Body of pancreas (tissue), 4 donors: ENCODE results near the gene AGBL2. TPM values are rescaled to one million over a fixed set of nuclear protein-coding genes. Genes with fewer than 3 reads are reported as not detected.

Experiments used
- ATAC-seq: fragments of 150-250 bp; one replicate; pipeline ENCODE4 v1.9.1; 2016
- DNase-seq, 4 donors: peaks; one replicate each; pipeline ENCODE4 v3.0.0-alpha.2; 2019
- H3K27ac ChIP-seq, 4 donors: fragments of 200-600 bp; sonication (generic); 1 replicate in 3 of 4; 2 replicates in 1 of 4; pipeline versions ENCODE4 v1.5.1 to v1.6.1; 2016 to 2019; ENCODE audit warnings: mild to moderate bottlenecking in 1 of 4, mixed read lengths in 1 of 4, moderate library complexity in 1 of 4
- H3K27me3 ChIP-seq, 2 donors: fragments of 200-600 bp; sonication (generic); one replicate each; pipeline ENCODE4 v1.6.0; 2016; ENCODE audit warnings: mild to moderate bottlenecking in 1 of 2
- H3K36me3 ChIP-seq, 2 donors: fragments of 200-600 bp; sonication (generic); replicated peaks in 1 of 2; 2 replicates each; pipeline ENCODE4 v1.5.1; 2016; ENCODE audit warnings: low read depth in 2 of 2; ENCODE audit not compliant: insufficient read depth in 1 of 2
- H3K4me1 ChIP-seq: fragments of 200-600 bp; sonication (generic); one replicate; pipeline ENCODE4 v1.6.0; 2016
- H3K4me3 ChIP-seq, 2 donors: fragments of 200-600 bp; sonication (generic); 1 replicate in 1 of 2; 2 replicates in 1 of 2; pipeline ENCODE4 v1.5.1; 2016 to 2019
- H3K9me3 ChIP-seq, 3 donors: fragments of 200-600 bp; sonication (generic); 1 replicate in 2 of 3; 2 replicates in 1 of 3; pipeline ENCODE4 v1.5.1; 2016
- CTCF ChIP-seq, 7 experiments: fragments of 450-650 bp in 4 of 7; fragments of 200-600 bp in 3 of 7; sonication (generic) in 3 of 7; IDR thresholded peaks; one replicate each; pipeline ENCODE4 v1.5.1; 2016 to 2019; ENCODE audit warnings: antibody characterized with exemption in 7 of 7
- POLR2A ChIP-seq, 3 donors: fragments of 450-650 bp; IDR thresholded peaks; one replicate each; pipeline ENCODE4 v1.6.1; 2016; ENCODE audit warnings: antibody characterized with exemption in 3 of 3, mild to moderate bottlenecking in 2 of 3
- WGBS, 2 donors: methylation state at CpG; one replicate each; pipeline ENCODE4 v1.1.5; 2017; 5-methylcytosine and 5-hydroxymethylcytosine counted together
- intact Hi-C: fragments of 100-400 bp; cut with DNase I; formaldehyde crosslinking; loops from one replicate; pipeline ENCODE4 v1.15.1; 2023
- total RNA-seq, 2 donors: library from RNA; depleted of rRNA; stranded (reverse); fragments of >200 nt; gene quantifications; one replicate each; pipeline ENCODE4 v1.1.0, GENCODE V29; 2016

Gene AGBL2
- total RNA-seq, 2 donors from 2014 or later, result 2.9 to 5.3 TPM

- WGBS, 2 donors, result 91 to 100% methylated on average over 1 of the region's 1 CpG
- Histone ChIP-seq H3K4me1 (no peaks in the 10 kb centered on the region), H3K9me3 (no peaks in the 10 kb centered on the region), H3K4me3 (no peak overlapping the region), H3K36me3 (no peaks in the 10 kb centered on the region), H3K27ac (no peak overlapping the region), H3K27me3 (no peaks in the 10 kb centered on the region)
- TF ChIP-seq POLR2A (IDR thresholded peaks at IDR 0.05) (no peak), CTCF (IDR thresholded peaks at IDR 0.05) (no peak)
- ATAC-seq (no peak), DNase-seq (no peak)
- intact Hi-C loops, result no loop called here
Measured at GRCh38 chr11:47686151-47686550, 29.0 kb downstream of the AGBL2 start.

GRCh38 chr11:47675851-47676250 lies 39.3 kb downstream of the AGBL2 start:
- H3K4me1 ChIP-seq, result no peaks in the 10 kb centered on the region
- DNase-seq (no peak), ATAC-seq (no peak)
- H3K27ac ChIP-seq, result no peak overlapping the region
- H3K4me3 ChIP-seq, result no peak overlapping the region
- no peaks in the 10 kb centered on the region for H3K9me3 ChIP-seq
- H3K36me3 ChIP-seq, result no peaks in the 10 kb centered on the region
- TF ChIP-seq CTCF (IDR thresholded peaks at IDR 0.05) (no peak), POLR2A (IDR thresholded peaks at IDR 0.05) (no peak)
- intact Hi-C loops, result no loop called here
- H3K27me3 ChIP-seq, result no peaks in the 10 kb centered on the region
- 75 to 80% methylated on average over 2 of the region's 2 CpGs for WGBS, 2 donors

GRCh38 chr11:47672283-47672730 lies 42.9 kb downstream of the AGBL2 start:
- Histone ChIP-seq H3K27me3 (no peaks in the 10 kb centered on the region), H3K27ac (no peak overlapping the region), H3K36me3 (no peaks in the 10 kb centered on the region), H3K9me3 (no peaks in the 10 kb centered on the region), H3K4me3 (no peak overlapping the region), H3K4me1 (no peaks in the 10 kb centered on the region)
- 78 to 90% methylated on average over 5 of the region's 5 CpGs for WGBS, 2 donors
- intact Hi-C loops, result no loop called here
- no peak for DNase-seq
- TF ChIP-seq POLR2A (IDR thresholded peaks at IDR 0.05) (no peak), CTCF (IDR thresholded peaks at IDR 0.05) (no peak)
- no peak for ATAC-seq

GRCh38 chr11:47669856-47670255 lies 45.3 kb downstream of the AGBL2 start:
- Histone ChIP-seq H3K27ac (no peak overlapping the region), H3K36me3 (no peaks in the 10 kb centered on the region), H3K27me3 (no peaks in the 10 kb centered on the region), H3K4me3 (no peak overlapping the region), H3K4me1 (no peaks in the 10 kb centered on the region), H3K9me3 (no peaks in the 10 kb centered on the region)
- no peak for ATAC-seq
- TF ChIP-seq CTCF (IDR thresholded peaks at IDR 0.05), result no peak
- TF ChIP-seq POLR2A (IDR thresholded peaks at IDR 0.05), result no peak
- intact Hi-C loops, result no loop called here
- DNase-seq, result no peak
- 94 to 100% methylated on average over 3 to 6 of the region's 6 CpGs for WGBS, 2 donors

GRCh38 chr11:47668665-47669064 lies 46.5 kb downstream of the AGBL2 start:
- Histone ChIP-seq H3K27me3 (no peaks in the 10 kb centered on the region), H3K27ac (no peak overlapping the region), H3K36me3 (no peaks in the 10 kb centered on the region), H3K4me3 (no peak overlapping the region), H3K4me1 (no peaks in the 10 kb centered on the region), H3K9me3 (no peaks in the 10 kb centered on the region)
- intact Hi-C loops, result no loop called here
- DNase-seq (no peak), ATAC-seq (no peak)
- TF ChIP-seq POLR2A (IDR thresholded peaks at IDR 0.05), result no peak
- no peak for TF ChIP-seq CTCF (IDR thresholded peaks at IDR 0.05)
